Stimulated activated CD4-positive, alpha-beta T cell treated with anti-CD3 and anti-CD28 coated beads, TNF-alpha, amount 100 ng/mL, for 4 hours (primary cell): ENCODE results near the gene CLOCK.

Experiments
- DNase-seq, 3 experiments: peaks; one replicate each; pipeline ENCODE4 v3.0.0-alpha.2; 2020; ENCODE audit warnings: low read depth in 3 of 3

The CLOCK gene

GRCh38 chr4:55483315-55483714 lies 63.4 kb downstream of the CLOCK start:
- no peak for DNase-seq

- DNase-seq: no peak
Observed at GRCh38 chr4:55475394-55476243, 71.1 kb downstream of the CLOCK start.

GRCh38 chr4:55469979-55470378 lies 76.7 kb downstream of the CLOCK start:
- DNase-seq: no peak

GRCh38 chr4:55468724-55469123 lies 78.0 kb downstream of the CLOCK start:
- DNase-seq: no peak

GRCh38 chr4:55466001-55466400 lies 80.7 kb downstream of the CLOCK start:
- no peak for DNase-seq

- DNase-seq: no peak
Observed at GRCh38 chr4:55458611-55459010, 88.1 kb downstream of the CLOCK start.

- DNase-seq: no peak
Observed at GRCh38 chr4:55458164-55458563, 88.5 kb downstream of the CLOCK start.

- DNase-seq: no peak
Observed at GRCh38 chr4:55450566-55450965, 96.1 kb downstream of the CLOCK start.

- no peak for DNase-seq
Observed at GRCh38 chr4:55447831-55448230, 98.9 kb downstream of the CLOCK start.

- no peak for DNase-seq
Observed at GRCh38 chr4:55447108-55447708, 99.5 kb downstream of the CLOCK start.

- no peak for DNase-seq
Observed at GRCh38 chr4:55446578-55446922, 100.2 kb downstream of the CLOCK start.

- no peak for DNase-seq
Observed at GRCh38 chr4:55445921-55446577, 100.7 kb downstream of the CLOCK start.

GRCh38 chr4:55444827-55445226 lies 101.9 kb downstream of the CLOCK start:
- no peak for DNase-seq

GRCh38 chr4:55442541-55442940 lies 104.2 kb downstream of the CLOCK start:
- no peak for DNase-seq

- DNase-seq: no peak
Observed at GRCh38 chr4:55440786-55441185, 105.9 kb downstream of the CLOCK start.

GRCh38 chr4:55439023-55439422 lies 107.7 kb downstream of the CLOCK start:
- no peak for DNase-seq

- DNase-seq: no peak
Observed at GRCh38 chr4:55438314-55438713, 108.4 kb downstream of the CLOCK start.

GRCh38 chr4:55437823-55438222 lies 108.9 kb downstream of the CLOCK start:
- DNase-seq: no peak

- no peak for DNase-seq
Observed at GRCh38 chr4:55437356-55437796, 109.3 kb downstream of the CLOCK start.

- no peak for DNase-seq
Observed at GRCh38 chr4:55435141-55435841, 111.4 kb downstream of the CLOCK start.

GRCh38 chr4:55431710-55432336 lies 114.9 kb downstream of the CLOCK start:
- DNase-seq: no peak

GRCh38 chr4:55424791-55425190 lies 121.9 kb downstream of the CLOCK start:
- DNase-seq: no peak
